Bone marrow (tissue), 2 donors: Measurements from ENCODE around the gene AKAP1.

Experiments used
- DNase-seq, 2 donors: peaks; one replicate each; lab custom pipeline; 2025; lab: John Stamatoyannopoulos, UW

AKAP1 gene

DNA sequence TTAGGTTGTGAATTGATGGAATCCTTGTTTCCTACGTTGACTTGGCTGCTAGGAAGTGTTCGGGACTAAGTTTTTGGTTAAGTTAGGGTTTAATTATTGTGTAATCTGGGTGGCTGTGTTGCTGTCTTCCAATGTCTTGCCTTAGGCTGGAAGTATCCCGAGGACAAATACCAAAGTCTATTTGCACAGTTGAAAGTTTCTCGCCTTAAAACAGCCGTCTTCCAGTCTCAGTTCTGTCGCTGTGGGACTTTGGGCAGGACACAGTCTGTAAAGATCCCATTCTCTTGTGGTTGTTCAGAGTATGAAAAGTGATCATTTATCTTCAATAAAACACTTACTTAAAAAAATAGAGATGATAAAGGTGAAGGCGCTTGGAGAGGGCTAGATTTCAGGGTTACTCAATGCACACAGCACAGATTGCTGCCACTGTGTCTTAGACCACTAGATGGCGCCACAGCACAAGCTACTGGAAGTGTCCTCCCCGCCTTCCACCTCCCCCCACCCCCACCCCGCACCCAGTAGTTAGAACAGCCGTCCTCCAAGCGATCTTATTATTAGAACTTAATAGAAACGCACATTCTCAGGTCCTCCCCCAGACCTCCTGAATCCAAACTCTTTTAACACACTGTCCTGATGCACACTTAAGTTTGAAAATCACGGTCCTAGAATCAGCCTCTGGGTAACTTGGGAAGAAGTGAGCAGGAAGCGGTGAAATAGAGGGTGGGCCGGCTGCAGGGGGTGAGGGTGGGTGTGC is 45.8 kb downstream of the AKAP1 start:
- peak; percentile 28 to 41 for DNase-seq

DNA sequence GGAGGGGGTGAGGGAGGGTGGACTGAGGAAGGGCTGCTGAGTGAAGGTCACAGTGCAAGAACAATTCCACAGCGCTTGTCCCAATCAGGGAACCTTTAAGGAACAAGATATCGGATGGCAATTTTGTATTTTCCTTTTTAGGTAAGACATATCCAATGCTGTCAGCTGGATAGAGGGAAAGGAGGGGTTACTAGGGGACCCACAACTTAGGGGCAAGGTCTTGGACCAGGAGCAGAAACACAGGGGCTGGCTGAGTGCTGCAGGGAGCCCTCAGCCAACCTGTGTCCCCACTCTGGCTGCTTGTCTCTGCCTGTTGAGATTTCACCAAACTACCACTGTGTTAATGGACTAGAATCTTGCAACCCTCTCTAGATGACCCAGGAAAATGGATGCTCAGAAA is 47.6 kb downstream of the AKAP1 start:
- no peak for DNase-seq

DNA sequence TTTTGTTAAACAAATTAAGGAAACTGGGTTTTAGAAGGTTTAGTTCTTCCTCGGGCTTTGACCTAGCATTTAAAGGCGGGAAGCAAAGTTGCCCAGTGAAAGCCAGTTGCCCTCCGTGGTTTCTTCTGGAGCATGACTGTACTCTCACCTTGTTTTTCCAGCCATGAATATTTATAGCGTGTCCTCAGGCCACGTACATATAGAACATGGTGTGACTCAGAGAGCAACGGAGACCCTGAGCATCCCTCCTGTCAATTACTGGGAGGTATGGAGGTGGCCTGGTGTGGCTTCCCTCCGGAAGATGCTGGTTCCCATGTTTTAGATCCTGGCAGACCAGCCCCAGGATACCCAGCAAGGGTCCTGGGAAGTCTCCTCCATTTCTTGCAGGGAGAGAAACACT is 48.4 kb downstream of the AKAP1 start:
- DNase-seq: no peak

DNA sequence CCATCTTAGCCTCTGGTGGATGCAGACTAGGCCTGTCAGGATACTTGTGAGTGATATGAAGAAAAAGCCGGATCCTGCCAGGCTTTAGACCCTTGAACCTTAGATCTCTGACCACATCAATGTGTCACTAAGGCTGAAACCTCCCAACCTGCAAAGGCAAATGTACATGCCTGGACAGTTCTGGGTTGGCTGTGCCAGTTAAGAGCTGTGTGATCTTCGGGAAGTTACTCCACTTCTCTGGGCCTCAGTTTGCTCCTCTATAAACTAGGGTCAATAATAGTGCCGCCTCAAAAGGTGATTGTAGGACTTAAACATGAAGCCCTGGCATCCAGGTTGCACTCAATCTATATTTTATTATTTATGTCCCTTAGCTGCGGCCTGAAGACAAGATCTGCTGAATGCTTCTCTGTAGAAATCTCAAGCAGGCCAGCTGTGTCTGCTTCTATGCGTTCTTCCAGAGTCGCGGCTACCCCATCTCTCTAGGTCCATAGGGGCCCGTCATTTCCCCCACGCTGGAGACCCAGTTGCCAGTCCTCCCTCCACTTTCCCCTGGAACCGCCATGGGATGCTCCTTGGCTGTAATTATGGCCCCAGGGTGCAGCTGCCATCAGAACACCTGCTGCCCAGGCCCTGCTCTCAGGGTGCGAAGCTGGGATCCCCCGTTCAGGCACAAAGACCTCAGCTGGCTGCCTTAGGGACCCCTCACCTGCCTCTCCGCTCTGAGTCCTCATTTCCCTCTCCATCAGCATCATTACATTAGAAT is 50.2 kb downstream of the AKAP1 start:
- DNase-seq: no peak

DNA sequence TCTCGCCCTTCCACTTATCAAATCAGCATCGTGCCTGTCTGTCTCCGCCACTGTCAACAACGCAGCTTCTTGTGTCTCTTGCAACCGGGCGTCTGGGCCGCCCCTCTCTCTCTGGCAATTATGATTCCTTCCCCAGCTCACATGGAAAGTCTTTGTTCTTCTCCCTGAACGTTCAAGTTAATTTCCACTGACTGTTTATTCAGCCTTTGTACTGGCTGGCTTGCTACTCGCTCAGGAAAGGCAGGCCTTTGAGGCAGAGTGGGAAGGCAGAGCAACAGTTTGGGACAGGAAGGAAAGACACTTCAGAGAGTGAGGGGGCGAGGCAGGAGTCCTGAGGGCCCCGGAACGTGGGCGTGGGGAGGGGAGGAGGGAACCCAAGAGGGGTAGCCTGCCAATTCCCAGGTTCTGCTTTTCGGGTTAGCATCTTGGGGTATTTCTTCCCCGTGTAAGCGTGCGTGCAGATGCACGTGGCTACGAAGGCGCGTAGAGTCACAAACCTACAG is 50.8 kb downstream of the AKAP1 start:
- peak in 1 of 2 donors; percentile 26 for DNase-seq

DNA sequence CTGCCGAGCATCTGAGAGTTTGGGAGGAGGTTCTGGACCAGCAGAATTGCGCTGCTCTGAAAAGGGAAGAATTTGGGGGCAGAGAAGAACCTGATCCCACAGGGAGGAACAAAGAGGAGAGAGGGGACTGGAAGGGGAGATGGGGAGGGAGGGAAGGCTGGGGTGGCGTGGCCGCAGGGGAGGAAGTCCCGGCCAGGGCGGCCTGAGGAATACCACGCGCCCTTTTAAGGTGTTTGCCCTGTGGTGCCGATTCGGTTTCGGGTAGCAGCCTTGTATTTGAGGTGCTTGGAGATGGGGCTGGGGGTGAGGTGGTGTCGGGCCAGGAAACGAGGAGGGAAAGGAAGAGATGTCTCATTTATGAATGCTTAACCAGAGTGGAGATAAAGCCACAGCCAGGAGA is 51.3 kb downstream of the AKAP1 start:
- no peak for DNase-seq

DNA sequence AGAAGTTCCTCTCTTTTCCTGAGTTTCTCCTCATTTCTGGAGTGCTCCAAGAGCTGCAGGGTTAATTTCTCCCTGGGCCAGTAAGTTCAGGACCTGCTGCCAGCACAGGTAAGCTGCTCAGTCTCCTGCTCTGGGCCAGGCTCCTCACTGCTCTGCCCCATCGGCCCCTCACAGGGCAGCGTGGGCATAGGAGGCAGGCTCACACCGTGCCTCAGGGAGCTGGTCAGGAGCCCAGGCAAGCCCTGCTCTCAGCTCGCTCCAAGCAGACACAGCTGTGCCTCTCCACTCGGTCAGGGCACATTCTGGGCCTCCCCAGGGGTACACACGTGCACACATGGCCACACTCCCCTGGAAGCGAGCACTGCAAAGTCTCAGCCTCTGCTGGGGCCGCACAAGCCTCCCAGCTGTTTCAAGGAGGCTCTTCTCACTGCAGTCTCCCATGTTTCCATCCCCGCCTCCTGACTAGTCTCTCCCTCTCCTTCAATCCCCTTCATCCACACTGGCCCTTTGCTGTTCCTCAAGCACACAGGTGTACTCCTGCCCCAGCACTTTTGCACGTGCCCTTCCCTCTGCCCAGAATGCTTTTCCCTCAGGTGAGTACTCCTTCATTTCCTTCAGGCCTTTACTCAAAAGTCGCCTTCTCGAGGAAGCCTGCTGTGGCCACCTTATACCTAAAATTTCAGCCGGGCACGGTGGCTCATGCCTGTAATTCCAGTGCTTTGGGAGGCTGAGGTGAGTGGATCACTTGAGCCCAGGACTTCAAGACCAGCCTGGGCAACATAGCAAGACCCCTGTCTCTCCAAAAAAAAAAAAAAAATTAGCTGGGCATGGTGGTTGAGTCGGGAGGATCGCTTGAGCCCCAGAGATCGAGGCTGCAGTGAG is 53.2 kb downstream of the AKAP1 start:
- DNase-seq: no peak

DNA sequence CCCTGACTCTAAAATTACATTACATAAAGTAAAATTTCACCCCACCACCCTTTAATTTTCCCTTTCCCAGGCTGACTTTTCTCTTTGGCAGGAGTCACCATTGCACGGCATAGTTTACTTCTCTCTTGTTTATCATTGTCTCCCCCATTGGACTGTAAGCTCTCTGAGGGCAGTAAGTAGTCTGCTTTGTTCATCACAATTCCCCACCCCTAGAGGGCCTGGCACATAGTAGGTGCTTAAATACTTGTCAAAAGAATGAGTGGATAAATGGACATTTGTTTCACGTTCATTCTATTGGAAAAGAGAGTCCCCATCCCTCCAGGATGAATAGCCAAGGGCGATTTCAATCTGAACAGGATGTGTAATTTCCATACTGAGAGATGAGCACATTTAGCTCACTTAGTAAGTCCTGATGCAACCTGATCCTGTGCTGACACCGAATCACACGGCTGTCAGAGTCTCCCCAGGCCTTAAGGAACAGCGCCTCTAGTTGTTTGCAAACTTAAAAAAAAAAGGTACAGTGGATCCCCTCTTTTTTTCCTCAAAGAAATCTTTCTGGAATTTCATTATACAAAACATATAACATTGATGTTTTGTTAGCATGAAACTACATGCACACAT is 54.0 kb downstream of the AKAP1 start:
- no peak for DNase-seq

DNA sequence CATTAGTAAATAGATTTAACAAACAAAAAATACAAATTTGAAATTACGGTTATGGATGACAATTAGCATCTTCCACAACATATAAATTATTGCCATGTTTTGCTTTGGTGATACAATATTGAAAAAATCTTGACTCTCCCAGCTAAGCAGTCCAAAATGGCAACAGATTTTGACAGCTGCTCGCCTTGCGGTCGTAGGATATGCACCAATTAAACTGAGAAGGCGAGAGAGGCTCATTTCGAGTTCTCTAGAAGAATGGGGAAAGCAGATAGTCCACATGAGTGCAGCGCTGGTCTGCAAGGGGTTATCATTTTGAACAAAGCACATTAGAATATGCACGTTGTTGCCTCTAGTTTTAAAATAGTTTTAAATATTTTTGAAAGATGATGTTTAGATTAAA is 55.3 kb downstream of the AKAP1 start:
- DNase-seq: no peak

DNA sequence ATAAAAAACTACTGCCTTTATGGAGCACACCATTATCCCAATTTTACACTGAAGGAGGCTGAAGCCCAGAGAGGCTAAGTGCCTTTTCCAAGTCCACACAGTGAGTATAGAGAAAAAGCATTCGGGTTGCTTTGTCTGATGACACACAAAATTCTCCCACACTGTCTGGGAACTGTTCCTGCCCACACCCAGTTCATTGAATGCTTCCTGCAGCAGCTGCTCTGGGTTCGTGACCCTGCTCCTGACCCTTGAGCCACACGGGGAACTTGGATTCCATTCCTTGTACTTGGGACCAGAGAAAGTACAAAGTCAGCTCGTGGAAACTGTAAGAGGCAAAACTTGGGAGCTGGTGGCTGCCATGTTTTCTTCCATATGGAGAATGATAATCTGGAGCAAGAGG is 57.9 kb downstream of the AKAP1 start:
- no peak for DNase-seq

DNA sequence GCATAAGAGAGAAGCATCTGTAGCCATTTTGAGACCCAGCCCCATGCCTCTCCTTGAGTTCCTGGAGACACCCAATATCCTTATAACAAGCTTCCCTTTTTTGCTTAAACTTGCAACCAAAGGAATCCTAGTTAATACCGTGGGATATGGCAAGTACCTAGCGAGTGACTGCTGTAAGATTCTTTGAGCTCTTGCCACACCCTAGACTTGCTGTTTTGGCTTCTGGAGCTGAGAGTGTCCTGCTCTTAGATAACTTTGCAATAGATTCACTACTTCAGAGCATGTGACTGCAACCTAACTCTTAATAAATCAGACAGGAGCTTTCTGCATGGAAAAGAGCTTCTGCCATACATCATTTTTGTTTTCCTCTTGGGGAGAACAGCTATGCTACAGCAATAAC is 58.3 kb downstream of the AKAP1 start:
- DNase-seq: no peak

DNA sequence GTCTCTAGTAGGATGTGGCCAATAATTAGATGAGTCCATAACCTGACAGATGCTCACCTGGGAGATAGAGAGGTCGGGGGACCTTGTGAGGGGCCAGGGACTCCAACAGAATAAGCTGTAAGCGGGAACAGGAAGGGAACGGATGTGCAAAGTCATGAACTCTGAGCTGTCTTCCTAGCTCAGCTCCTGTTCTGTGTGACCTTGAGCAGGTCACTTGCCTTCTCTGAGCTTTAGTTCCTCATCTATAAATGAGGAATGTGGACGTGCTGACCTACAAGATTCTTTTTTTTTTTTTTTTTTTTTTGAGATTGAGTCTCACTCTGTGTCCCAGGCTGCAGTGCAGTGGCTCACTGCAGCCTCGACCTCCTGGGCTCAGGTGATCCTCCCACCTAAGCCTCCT is 58.9 kb downstream of the AKAP1 start:
- DNase-seq: no peak

DNA sequence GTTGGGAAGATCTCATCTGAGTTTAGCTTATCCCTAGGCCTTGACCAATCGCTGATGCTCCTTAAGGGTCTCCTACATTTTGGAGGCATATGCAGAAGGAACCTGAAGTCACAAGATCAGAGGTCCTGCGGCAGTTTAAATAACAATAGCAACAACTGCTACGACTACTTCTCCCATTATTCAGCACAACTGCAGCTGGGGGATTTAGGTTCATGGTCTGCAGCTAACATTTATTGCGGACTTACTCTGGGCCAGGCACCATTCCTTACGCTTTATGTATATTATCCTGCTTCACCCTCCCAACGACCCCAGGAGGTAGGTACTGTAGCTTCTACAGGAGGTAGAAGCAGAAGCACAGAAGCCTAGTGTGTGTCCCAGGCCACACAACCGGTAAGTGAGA is 59.5 kb downstream of the AKAP1 start:
- DNase-seq: no peak

DNA sequence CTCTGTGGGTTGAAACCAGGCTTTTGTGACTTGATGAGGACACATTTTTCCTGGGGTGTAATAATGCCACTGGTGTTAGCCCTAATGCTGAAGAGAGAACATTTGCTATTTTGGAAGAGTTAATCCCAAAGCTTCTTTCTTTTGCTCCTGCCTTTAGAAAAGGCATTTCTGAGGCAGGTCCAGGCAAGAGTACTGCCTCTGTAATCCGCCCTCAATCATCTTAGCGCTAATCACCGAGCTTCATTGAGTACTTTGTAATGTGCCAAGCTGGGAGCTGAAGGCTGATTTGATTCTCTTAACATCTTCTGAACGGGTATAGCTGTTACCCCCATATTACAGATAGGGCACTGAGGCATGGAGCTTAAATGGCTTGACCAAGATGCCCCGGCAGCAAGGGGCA is 60.3 kb downstream of the AKAP1 start:
- no peak for DNase-seq

DNA sequence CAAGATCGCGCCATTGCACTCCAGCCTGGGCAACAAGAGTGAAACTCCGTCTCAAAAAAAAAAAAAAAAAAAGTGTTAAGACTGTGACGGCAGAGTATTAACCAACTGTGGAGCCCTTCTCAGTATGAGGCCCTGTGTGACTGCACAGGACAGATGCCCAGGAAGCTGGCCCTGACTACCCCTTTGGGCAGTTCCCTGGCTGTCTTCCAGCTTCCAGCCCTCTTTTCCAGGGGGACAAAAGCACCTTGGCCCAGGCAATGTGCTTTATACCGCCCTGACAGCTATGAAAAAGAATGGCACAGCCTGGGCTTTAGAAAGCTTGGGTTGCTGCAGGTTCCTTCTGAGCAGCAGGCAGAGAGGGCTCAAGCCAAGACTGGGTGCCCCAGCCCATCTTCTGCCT is 61.2 kb downstream of the AKAP1 start:
- no peak for DNase-seq

DNA sequence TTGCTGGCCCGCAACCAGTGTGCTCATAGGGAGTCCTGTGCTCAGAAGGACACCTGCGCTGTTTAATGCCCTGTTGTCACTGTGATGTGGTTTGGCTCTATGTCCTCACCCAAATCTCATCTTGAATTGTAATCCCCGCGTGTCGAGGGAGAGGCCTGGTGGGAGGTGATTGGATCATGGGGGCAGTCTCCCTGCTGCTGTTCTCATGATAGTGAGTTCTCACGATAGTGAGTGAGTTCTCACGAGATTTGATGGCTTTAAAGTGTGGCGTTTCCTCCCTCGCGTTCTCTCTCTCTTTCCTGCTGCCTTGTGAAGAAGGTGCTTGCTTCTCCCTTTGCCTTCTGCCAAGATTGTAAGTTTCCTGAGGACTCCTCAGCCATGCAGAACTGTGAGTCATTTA is 66.8 kb downstream of the AKAP1 start:
- no peak for DNase-seq

DNA sequence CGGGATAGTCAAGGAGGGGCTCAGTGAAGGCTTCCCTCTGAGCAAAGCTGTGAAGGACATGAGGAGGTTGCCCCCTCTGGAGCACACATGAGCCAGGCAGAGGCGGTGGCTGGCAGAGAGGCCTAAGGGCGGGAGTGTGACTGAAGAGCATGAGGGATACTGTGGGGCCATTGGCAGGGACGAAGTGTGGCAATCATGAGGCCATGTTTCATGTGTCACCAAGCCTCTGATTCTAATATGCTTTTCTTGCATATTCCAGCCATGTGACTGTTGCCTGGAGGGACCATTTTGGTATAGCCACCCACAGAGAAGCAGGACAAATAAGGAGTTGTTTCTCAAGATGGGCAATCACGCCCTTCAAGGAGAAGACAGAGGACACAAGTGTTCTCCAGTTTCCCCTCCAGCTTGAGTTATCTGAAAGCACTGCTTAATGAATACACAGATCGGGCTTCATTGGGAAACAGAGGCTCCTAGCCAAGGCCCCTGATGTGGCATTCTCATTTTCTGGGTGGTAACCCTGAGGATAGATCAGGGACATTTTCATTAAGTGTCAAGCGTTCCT is 68.0 kb downstream of the AKAP1 start:
- DNase-seq: no peak

DNA sequence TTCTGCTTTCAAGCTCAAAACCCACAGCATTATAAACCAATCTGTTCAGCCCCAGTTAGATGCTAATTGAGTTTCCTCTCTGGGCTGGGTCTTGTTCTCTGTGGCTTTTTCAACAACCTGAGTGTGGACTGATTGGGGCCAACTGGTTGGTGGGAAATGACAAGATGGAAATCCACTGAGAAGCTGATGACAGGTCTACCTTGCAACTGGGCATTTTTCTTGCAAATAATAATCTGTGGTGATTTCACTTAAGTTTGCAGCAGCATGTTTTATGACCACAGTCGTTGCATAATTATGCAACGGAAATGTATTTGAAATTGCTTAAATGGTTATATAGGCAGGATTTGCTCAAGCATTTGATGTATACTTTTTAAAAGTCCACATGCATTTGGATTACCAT is 69.9 kb downstream of the AKAP1 start:
- DNase-seq: no peak

DNA sequence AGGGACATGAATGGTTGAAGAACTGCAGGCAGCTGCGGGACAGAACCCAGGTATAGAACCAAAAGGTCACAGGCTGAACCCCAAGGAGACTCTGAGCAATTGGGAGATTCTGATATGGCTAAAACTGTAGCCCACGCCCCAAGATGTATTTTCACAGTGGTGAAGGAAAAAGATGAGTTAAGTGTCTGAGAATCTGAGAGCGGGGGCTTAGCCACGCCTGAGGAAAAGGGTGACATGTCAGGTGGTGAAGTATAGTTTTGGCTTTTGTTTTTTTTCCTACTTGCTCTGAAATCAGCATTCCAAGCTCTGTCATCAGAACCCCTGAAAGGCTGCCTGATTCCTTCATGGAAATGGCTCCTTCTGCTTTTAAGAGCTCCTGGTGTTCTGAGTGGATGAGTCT is 73.3 kb downstream of the AKAP1 start:
- DNase-seq: no peak

DNA sequence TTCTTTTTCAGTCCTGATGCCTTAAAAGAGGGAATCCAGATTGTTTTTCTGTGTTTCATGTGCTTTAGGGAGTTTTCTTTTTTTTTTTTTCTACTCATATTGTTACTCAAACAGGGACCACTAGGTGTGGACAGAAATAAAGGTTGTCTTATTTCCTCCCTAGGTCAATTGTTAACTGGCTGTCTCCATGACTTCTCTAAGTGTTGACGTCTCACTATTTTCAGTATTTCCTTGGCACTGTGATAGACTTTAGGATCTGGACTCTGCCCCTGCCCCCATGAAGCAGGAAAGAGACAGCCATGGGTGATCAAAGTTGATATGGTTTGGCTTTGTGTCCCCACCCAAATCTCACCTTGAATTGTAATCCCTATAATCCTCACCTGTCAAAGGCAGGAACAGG is 73.7 kb downstream of the AKAP1 start:
- DNase-seq: no peak

DNA sequence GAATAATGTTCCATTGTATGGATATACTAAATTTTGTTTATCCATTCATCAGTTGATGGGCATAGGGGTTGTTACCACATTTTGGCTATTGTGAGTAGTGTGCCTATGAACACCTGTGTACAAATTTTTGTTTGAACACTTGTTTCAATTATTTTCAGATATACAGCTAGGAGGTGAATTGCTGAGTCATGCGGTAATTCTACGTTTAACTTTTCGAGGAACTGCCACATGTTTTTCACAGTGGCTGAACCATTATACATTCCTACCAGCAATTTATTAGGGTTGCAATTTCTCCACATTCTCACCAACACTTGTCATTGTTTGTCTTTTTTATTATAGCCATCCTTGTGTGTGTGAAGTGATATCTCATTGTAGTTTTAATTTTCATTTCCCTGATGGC is 75.6 kb downstream of the AKAP1 start:
- DNase-seq: no peak

DNA sequence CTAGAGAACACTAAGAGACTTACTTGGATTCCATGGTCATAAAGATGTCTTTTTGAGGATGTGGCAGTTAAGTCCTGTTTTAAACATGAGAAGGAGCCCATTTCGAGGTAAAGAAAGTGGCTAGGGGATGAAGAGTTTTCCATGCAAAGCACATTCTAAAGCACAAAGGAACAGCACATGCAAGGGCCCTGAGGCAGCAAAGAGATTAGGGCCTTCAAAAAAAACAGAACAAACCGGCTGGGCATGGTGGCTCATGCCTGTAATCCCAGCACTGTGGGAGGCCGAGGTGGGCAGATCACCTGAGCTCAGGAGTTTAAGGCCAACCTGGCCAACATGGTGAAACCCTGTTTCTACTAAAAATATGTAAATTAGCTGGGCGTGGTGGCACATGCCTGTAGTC is 79.8 kb downstream of the AKAP1 start:
- no peak for DNase-seq
